HG02840 (cell line): ENCODE data around the gene P4HA1.
A peak's percentile ranks its signal among the peaks of the same experiment; 100 is the strongest.

Source experiments
- ATAC-seq: cut with Tn5 transposase; IDR thresholded peaks from one replicate; pipeline ENCODE4 v1.9.1; 2021; ENCODE audit warnings: mild to moderate bottlenecking, moderate library complexity, moderate number of reproducible peaks; ENCODE audit not compliant: unreplicated experiment, low FRiP score

The P4HA1 gene

DNA sequence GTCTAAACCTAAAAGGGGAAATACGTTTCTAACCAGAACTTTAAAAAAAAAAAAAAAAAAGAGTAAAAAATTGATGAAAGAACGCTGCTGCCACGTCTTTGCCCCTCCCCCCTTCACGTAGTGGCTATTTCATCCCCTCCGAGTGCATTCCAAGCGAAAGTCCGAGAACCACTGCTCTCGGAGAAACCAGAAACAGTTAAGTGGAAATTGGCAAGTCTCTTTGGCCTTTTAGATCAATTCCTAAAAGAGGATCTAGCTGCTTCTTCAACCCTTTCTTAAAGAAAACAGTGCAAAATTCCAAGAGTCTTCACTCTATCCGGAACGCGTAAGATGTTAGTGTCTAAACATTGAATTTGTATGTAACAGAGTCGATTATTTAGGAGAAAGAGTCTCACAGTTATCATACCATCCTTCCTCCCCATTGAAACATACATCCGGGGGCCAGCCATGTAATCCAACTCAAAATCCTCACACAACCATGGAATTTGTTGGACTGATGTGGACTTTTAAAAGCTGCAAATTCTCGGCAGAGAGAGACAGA is 1.1 kb downstream of the P4HA1 start:
- no peak for ATAC-seq

DNA sequence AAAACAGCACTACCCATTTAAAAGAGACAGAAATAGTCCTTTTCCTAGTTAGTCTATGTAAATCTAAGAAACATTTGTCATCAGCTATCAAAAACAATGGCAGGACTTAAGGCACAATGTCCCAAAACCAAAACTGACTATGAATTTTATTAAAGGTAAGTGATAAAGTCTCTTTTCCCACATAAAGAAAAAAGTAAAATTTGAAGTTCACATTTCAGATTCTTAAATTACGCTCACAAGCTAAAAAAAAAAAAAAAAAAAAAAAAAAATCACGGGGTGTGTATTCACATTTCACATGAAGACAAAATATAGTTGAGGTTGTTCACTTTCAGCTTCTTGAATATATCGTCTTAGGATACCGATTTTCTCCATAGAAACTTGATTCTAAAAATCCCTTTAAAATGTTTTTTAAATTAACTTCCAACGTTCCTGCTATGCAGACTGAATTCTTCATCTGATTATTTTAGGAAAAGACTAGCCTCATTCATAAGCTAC is 1.6 kb downstream of the P4HA1 start:
- no peak for ATAC-seq

DNA sequence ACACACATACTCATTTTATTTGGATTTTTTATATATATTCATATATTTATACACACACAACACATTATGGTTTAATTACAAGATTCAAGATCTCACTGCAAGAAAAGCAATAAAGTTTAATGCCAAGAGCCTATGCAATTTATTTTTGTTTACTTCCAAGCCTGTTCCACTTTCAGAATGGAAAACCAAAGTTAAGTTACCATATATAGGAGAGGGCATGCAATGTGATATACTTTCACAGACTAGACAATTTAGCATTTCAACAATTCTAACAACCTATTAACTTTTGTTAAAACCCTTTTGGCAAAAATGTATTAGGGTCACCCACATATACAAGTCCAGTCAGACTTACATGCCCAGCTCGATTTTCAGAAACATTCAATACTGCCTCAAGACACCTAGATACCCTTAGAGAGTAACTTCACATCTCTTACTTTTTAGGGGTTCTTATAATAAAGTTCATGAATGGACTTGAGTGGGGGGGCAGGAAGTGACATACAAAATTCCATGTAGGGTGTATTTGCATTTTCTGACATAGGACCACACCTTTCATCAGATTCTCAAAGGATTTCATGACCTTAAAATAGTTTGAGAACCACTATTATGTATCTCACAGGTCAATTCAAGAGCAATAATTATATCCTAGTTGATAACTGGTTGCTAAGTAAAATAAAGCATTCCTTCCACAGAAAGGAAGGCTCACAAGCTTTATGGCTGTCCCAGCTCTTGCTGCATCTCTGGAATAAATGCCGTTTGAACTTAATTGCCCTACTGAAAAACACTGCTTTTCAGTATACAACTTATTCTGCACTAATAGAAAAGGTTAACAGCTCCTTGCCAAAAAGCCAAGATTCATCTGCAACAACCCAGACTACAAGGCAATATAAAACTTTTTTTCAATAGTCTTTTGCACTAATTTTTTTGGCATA is 2.5 kb downstream of the P4HA1 start:
- no peak for ATAC-seq

DNA sequence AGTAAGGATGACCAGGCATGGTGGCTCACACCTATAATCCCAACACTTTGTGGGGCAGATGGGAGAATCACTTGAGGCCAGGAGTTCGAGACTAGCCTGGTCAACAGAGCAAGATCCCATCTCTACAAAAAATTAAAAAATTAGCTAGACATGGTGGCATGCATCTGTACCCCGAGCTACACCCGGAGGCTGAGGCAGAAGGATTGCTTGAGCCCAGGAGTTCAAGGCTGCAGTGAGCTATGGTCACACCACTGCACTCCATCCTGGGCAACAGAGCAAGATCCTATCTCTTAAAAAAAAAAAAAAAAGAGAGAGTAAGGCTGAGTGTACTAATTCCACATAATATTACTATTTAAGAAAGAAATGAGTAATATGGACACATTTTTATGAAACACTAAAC is 3.8 kb downstream of the P4HA1 start:
- ATAC-seq: no peak

DNA sequence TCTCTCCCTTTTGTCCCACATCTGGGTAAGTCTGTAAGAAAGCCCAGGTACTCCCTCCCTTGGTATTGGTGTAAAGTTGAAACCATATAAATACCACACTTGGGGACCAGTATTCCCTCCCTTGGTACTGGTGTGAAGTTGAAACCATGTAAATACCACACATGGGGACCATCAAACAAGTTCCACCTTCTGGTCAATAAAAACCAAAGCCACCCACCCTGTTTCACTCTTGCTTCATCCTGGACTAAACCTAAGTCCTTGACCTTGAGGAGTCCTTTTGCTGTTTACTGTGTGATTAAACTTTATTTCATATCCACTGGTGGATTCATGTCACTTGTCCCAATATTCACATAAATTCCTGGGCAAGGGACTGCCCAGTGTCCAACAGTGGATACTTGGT is 8.4 kb downstream of the P4HA1 start:
- no peak for ATAC-seq

DNA sequence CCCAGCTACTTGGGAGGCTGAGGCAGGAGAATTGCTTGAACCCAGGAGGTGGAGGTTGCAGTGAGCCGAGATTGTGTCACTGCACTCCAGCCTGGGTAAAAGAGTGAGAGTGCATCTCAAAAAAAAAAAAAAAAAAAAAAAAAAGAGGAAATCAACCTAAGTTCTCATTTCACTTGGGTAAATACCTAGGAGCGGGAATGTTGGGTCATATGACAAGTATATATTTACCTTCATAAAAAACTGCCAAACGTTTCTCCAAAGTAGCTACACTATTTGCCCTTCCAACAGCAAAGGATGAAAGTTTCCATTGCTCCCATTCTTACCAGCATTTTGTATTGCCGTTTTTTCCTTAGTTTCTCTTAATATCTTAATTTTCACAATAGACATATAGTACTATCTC is 9.8 kb downstream of the P4HA1 start:
- no peak for ATAC-seq

DNA sequence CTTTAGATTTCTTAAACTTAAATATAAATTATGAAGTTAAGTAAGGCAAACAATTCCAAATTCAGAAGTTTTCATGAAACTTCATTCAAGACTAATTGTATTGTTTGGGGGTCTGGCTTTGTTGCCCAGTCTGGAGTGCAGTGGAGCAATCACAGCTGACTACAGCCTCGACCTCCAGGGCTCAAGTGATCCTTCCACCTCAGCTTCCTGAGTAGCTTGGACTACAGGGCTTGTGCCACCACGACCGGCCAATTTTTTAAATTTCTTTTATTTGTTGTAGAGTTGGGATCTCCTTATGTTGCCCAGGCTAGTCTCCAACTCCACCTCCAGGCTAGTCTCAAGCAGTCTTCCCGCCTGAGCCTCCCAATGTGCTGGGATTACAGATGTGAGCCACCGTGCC is 12.5 kb downstream of the P4HA1 start:
- ATAC-seq: no peak

DNA sequence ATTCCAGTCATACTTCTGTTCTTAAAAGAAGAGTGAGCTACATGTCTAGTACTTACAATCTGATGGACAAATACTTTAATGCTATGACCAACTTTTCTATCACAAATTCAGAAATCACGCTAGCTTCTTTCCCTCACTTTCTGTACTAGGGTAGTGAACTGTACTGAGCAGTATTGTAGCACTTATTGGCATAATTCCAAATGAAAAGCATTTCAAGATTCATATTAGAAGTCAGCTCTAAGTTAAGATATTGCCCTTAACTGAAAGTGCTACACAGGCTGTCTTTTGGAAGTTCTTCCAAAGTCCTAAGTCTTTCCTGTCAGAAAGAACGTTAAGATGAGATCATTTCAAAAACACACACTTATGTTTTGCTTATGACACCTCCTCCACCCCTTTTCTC is 13.4 kb downstream of the P4HA1 start:
- ATAC-seq: no peak

DNA sequence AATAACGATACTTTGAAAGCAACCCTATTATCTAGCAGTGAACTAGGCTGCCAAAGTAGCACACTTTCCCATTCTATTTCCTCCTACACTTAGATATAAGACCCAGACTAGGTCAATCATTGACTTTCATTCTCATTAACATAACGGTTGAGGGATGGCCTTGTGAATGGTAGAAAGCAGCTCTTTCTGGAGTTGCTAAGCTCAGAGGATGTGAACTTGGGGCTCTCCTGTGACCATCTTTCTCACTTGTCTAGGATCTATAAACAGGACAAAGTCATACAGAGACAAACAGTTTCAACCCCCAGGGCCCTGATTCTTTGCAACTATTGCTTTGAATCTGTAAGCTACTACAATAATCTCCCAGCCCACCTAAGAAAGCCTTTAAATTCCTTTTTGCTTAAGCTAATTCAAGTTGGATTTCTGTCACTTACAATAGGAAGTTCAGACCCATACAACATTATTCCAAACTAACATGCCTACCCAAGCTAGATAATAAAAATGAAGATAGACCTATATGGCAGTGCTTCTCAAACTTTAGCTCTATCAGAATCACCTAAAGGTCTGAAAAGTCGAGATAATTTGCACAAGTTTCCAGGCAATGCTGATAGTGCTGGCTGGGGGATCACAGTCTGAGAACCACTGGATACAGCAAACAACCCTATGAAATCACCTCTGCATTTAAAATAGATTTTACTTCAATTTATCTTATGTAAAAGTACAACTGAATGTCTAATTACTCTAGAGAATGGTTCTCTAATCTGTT is 16.7 kb downstream of the P4HA1 start:
- ATAC-seq: no peak

DNA sequence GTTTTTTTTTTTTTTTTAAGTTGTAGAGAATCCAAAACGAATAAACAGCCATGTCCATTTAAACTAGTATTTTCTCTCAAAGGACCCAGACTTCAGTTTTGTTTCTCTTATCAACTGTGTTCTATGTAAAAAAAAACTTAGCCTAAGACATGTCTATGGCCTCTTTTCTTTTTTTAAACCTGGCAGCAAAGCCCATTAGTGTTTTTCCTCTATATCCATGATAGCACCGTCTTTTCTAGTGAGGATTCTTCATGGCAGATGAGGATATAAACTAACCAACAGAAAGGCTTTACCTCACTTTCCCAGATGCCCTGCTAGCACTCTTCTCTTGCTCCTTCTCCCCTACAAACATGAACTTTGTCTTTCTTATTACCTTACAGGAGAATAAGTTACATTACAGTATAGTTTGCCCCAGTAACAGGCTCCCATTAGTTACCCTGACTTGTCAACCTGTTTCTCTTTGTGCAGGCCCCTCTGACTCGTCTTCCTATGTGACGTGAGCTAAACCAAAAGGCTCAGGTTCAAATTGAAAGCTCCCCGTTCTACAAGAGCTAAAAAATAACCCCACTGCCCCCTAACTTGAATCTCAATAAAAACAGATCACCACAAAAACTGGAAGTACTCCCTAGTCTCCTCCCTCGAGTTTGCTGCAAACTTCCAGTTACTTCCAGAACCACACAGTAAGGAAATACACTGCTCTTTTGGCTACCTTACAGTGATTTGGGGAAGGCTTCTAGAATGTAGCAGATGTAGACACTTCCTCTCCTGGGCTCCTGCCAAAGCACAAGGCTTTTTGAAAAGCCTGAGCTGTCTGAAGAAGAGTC is 20.1 kb downstream of the P4HA1 start:
- no peak for ATAC-seq

DNA sequence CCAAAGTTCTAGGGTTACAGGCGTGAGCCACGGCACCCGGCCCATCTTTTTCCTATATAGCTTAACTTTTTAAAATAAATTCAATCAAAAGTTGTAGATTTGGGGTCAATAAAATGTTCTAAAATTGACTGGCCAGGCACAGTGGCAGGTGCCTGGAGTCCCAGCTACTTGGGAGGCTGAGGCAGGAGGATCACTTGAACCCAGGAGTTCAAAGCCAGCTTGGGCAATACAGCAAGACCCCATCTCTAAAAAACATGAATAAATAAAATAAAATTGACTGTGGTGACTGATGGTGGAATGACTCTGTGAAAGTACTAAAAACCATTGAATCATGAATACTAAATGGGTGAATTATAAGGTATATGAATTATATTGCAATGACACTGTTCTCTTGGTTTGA is 20.8 kb downstream of the P4HA1 start:
- no peak for ATAC-seq

DNA sequence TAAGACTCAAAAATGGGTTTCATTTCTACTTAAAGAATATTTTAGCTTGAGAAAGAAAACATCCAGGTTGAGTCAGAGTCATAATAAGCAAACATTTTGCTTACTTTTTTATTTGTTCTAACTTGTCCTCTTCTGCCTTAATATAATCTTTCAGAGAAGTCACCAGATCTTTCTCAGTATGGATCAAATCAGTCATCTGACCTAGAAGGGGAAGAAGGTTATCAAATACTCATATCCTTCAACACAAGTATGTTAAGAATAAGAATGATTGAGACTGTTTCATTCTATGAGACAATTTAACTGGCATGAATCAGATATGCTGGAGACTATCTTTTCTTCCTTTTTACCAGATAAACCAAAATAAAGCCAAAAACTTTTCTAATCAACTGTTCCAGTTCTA is 23.0 kb downstream of the P4HA1 start:
- no peak for ATAC-seq

DNA sequence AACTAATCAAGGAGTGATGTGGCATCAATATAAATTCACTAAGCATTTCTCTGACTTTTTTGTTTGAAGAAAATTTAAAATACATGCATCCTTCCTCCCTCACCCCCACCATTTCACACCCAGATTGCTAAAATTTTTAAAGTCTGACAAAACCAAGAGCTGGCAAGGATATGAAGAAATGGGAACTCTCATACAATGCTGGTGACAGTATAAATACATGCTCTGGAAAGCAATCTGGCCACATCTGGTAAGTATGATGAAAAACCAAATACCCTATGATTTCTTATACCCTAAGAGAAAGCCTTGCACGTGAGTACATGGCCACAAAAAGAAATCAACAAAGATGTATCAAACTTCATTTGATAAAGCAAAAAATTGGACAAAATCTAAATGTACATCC is 31.2 kb downstream of the P4HA1 start:
- ATAC-seq: no peak

DNA sequence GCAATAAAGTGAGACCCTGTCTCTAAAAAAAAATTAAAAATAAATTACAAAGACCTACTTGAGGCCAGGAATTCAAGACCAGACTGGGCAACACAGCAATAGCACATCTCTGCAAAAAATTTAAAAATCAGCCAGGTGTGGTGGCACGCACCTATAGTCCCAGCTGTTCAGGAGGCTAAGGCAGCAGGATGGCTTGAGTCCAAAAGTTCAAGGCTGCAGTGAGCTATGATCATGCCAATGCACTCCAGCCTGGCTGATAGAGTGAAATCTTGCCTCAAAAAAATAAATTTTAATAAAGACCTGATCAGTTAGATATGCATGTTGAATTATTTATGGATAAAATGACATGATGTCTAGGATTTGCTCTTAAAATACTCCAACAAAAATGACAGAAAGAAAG is 34.9 kb downstream of the P4HA1 start:
- ATAC-seq: no peak

DNA sequence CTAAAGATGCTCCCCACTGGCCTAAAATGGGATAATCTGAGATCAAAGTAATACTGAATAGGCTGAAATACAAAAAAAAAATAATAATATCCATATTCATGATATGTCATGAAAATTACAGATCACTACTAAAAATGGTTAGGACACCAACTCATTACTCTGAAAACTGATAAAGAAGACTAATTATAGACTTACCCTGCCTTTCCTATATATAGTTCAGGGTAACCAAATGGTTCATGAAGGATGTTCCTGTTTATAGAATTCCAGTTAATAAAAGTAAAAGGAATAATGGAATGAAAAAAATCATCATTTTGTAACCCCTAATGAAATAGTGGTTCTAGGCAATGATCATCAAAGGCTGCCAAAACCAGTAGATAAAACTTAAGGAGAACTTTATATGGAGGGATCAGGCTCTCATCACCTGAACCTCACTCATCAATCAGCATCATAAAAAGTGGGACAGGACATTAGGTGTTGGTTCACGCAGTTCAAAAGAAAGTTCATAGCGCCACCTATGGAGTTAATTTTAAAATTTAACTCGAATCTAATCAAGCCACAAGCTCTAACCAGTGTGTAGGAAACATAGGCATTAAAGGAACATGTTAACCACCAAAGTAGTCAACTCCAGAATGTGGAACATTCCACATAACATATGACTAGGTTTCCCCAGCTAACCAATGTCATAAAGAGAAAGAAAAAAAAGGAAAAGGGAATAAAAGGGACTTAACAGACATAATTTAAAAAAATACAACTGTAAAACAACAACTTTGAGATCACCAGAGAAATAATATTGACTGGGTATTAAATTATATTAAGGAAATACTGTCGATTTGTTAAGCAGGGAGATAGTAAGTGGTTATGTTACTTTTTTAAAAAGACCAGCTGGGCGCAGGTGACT is 35.7 kb downstream of the P4HA1 start:
- ATAC-seq: no peak

DNA sequence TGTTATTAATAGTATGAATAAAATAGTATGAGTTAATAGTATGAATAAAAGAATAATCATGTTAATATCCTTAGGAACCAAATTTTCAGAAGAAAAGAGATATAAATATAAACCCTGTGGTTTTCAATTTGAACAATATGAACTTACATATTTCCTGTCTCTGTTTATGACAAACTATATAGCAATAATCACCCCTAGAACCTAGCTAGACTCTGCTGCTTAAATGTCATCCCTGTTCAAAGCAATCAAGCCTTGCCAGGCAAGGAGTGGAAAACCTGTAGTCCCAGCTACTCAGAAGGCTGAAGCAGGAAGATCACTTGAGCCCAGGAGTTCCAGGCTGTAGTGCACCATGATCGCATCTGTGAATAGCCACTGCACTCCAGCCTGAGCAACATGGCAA is 36.5 kb downstream of the P4HA1 start:
- ATAC-seq: no peak

DNA sequence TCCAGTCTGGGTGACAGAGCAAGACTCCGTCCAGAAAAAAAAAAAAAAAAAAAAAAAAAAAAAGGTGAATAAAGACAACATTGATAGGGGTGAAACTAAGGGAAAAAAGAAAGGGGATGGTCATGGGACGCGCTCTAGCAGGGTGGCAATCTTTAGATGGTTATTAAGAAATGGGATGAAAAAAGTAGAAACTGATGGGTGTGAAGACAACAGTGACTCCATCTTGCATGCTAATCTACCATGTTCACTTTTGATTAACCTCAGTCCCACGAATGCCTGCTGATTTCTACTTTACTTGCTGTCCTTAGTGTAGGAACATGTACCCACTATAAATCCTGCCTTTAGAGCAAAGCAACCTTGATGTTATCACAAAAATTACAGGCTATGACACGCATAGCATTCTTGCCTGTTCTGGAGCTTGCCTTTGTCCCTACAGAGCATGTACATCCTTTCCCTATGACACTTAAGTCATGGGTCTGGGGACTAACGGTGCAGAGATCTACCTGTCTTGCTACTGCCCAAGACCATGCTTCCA is 38.5 kb downstream of the P4HA1 start:
- no peak for ATAC-seq

DNA sequence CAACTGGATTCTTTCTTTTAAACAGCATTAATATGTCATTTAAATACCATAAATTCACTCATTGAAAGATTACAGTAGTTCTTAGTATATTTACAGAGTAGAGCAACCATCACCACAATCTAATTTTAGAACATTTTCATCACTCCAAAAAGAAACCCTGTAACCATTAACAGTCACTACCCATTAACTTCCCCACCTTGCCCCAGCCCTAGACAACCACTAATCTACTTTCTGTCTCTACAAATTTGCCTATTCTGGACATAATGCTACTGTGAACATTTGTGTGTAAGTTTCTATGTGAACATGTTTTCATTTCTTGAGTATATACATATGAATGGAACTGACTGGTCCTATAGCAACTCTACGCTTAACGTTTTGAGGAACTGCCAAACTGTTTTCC is 42.4 kb downstream of the P4HA1 start:
- ATAC-seq: peak; percentile 88

DNA sequence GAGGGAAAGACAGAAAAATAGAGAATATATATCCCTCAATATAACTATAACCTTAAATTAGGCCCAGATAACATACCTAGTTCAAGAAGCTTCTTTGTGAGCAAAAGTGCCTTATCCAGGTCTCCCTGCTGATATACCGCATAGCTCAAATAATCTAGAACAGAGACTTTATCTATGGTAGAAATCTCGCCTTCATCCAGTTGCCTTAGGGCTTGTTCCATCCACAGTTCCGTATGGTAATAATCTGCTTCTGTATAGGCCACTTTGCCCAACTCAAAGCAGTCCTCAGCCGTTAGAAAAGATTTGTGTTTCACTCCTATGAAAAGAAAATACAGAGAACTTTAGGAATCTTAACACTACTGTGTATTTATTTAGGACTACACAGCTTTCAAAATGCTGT is 43.4 kb downstream of the P4HA1 start:
- ATAC-seq: no peak
